Left hindlimb (tissue), 1 donor: ENCODE measurements around the gene SEC14L2.
A peak's percentile ranks its signal among the peaks of the same experiment; 100 is the strongest.

ENCODE experiments used
- DNase-seq: peaks from one replicate; pipeline ENCODE4 v3.0.0-alpha.2; 2018

The SEC14L2 gene

DNA sequence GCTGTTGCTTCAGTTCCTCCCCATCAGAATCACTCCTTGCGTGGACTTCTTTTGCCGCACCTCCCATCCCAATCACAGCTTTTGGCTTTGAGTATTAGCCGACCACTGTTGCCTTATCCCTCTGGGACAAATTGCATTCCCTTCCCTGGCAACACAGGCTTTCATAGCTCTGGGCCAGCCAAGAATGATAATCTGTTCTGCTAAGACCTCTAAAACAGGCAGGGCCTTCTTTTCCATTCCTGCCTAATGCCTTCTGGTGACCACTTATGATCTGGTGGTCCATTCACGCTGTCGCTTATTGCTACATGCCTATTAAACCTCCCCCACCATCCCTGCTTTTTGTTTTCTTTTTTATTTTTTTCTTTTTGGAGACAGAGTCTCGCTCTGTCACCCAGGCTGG, 9.6 kb downstream of the SEC14L2 start:
- no peak for DNase-seq

DNA sequence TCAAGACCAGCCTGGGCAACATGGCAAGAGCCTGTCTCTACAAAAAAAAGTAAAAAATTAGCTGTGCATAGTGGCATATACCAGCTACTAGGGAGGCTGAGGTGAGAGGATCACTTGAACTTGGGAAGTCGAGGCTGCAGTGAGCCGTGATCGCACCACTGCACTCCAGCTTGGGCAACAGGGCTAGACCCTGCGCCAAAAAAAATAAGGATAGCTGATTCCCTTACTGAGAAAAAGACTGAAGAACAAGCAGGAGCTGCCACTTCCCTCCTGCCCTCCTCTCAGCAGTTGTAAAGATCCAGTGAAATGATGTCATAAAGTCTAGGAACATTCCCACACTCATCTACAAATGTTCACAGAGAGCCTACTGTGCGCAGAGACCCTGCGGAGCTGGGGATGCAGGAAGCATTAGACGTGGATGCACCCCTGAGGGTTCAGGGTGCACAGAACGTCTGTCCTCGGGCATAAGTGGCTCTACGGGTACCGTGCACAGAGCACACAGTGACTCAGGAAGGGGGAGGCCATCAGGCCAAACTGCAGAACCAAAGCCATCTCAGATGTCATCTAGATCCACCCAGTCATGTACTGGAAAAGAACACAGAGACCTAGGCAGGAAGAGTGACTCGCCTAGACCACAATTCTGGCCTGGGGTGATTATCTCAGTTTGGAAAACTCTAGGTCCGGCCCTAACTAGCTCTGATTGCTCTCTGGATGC, 11.7 kb downstream of the SEC14L2 start:
- DNase-seq = no peak

DNA sequence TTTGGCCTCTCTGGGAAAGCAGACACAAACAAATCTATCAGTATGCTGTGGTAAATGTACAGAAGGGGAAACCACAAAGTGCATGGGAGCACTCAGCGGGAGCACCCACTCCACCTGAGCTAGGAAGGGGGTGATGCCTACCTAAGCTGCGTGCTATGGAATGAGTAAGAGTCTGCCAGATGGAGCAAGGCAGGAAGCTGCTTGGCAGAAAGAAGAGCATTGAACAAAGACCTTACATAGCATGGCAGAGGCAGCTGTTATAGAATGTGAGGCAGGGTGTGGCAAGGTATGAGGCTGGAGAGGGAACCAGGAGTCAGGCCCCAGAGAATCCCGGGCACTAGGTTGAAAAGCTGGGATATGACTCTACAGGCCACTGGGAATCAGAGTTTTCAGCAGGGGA, 15.0 kb downstream of the SEC14L2 start:
- DNase-seq = no peak

DNA sequence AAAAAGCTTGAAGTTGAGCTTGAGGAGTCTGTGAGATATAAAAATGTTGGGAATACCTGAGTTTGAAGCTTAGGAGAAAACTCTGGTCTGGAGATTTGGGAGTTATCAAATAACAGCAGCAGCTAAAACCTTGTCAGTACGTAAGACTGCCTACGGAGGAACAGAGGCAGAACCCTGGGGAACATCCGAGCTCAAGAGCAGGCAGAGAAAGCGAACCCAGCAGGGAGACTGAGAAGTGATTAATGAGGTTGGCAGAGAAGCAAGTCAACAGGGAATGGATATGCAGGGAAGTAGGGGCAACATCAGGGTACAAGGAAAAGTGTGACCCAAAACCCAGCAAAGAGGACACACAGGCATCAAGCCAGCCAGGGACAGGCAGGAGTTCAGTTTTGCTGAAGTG, 16.2 kb downstream of the SEC14L2 start:
- DNase-seq = no peak

DNA sequence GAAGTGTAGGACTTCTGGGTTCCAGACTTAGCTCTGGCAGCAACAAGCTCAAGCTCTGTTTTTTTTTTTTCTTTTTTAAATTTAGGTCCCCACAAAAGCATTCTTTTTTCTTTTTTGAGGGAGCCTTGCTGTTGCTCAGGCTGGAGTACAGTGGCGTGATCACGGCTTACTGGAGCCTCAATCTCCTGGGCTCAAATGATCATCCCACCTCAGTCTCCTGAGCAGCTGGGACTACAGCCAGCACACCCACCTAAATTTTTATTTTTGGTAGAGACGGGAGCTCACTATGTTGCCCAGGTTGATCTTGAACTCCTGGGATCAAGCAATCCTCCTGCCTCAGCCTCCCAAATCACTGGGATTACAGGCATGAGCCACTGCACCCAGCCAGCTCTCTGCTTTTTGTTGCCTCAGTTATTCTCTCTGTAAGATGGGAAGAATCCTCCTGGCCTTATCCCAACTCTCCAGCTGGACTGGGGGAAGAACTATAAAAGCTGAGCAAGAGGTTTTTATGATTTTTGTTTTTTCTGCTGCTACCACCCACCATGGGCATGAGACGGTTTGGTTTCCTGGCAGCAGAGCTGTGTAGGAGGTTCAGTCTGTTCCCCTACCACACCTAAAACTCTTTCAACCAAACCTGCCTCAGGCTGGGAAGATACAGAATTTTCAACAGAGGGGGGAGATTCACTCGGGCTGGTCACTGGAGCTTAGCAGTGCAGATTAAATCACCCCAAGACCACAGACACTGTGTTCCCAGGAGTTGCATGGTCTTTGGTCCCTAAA, 17.1 kb downstream of the SEC14L2 start:
- no peak for DNase-seq

DNA sequence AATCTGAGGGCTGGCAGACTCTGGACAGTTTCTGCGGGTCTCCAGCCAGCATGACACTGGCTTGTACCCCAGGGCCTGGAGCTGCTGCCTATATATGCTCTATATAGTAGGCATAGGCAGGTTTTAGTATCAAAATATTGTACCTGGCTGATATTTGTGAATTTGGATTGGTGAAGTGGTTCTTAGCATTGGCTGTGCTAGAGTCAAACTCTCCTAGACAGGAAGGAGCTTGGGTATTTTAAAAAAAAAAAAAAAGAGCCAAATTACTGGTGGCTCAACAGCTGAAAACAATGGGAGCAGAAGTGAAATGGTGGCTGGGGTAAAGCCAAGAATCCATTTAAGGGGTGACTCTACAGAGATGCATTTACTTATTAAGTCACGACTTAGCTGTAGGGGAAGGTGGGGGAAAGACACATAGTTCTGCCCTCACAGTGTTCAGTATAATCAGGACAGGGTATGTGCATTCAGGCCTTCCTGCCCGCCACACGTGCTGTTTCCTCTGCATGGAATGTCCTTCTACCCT, 17.8 kb downstream of the SEC14L2 start:
- DNase-seq = no peak

DNA sequence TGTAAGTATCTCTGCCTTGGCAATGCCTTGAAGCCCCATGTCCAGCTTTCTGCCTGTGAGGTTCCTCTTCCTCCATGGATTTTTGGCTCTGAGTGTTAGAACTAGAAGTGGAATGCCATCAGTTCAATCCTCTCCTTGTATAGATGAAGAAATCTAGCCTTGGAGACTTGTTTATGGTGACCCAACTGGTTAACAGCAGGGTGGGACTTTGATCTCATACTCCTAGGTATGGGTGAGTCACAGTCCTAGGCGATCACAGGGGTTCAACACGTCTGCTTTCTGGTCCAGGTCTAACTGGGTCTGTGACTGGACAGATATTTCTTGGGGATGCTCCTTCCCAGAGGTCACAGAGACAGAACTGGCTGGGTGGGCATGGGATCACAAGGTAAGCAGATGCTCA, 19.6 kb downstream of the SEC14L2 start:
- no peak for DNase-seq

DNA sequence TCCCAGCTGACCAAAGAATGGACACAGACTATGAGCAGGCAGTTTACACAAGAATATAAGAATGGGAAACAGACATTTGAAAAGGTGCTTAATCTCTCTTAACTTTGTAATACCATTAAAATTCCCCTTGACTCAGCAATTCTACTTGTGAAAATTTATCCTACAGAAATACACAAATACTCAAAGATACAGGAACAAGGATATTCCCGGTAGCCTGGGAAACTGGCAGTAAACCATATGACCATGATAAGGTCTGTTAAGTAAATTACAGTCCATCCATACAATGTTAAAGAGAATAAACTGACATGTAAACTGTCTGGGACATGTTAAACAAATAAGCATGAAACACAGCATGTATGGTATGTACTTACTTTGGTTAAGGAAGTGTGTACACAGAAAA, 20.0 kb downstream of the SEC14L2 start:
- no peak for DNase-seq

DNA sequence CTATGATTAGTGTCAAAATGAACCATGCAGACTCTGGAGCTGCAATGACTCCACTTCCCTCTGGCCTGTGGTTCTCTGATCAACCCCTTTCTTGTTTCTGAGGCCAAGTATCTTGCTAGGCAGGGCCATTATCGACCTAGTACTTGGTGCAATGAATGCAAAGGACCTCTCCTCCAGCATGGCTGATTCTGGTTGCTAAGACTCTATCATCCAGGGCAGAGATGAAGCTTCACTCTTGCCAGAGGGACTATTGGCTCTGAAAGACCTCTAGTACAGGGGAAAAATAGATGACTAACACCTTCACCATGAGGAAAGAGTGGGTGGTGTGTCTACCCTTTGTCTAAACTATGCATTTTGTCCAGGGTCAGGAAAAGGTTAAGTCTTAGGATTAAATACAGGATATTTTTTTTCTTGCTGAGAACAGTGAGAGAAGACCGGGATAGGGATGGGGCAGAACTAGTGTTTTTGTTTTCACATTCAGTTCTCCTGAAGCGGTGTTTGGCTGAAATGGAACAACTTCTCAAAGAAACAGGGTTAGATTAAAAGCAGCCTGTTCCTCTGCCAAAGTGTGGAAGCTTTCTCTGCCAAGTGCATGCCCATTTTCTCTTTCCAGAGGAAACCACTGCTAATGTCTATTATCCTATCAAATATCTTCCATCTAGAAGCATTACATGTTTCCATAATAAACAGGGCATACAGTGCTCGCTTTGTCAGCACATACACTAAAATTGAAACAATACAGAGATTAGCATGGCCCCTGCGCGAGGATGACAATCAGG, 23.7 kb downstream of the SEC14L2 start:
- no peak for DNase-seq

DNA sequence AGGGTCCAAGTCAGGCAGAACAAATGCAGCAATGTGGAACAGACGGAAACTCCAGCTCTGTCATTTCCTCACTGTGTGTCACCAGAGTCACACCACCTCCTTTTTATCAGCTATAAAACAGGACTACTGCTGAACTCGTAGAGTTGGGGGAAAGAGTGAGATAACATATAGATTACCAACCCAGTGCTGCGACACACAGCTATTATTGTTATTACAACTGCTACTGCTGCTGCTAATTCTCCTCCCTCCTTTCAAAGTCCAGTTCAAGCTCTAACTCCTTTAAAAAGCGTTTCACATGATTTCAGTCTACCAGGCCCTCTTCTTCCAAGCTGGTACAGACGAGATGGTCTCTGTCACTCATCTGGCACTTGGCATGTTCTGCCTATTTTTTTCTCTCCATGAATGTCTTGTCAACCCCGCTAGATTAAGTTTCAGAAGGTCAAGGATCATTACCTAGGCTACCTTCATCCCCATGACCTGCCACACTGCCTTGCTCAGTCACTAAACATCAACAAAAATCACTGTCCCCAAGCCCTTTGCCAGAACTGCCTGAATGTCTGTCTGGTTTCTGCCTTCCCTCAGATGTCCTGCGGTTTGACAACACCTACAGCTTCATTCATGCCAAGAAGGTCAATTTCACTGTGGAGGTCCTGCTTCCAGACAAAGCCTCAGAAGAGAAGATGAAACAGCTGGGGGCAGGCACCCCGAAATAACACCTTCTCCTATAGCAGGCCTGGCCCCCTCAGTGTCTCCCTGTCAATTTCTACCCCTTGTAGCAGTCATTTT, 25.1 kb downstream of the SEC14L2 start:
- DNase-seq = no peak

DNA sequence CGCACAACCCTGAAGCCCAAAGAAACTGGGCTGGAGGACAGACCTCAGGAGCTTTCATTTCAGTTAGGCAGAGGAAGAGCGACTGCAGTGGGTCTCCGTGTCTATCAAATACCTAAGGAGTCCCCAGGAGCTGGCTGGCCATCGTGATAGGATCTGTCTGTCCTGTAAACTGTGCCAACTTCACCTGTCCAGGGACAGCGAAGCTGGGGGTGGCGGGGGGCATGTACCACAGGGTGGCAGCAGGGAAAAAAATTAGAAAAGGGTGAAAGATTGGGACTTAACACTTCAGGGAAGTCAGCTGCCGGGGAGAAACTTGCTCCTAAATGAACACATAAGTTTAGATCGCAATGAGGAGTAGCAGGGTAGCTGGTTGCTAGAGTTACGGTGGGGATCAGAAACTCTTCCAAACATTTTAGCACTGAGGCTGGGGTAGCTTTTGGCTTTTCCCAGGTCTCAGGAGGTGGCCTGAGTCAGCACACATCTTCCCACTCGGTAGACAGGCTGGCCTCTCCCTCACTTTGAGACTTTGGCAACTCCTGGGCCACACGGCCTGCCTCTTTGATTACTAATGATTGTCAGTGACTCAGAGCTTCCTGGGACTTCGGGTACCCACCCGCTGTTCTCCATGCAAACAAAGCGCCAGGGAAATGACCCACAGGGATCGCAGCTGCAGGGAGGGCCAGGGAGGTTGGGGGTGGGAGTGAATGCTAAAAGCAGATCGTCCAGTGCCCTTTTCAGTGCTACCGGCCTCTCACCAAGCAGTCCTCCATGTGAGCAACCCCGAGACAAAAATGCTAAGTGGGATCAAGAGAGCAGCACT, 25.9 kb downstream of the SEC14L2 start:
- peak; percentile 64 for DNase-seq

DNA sequence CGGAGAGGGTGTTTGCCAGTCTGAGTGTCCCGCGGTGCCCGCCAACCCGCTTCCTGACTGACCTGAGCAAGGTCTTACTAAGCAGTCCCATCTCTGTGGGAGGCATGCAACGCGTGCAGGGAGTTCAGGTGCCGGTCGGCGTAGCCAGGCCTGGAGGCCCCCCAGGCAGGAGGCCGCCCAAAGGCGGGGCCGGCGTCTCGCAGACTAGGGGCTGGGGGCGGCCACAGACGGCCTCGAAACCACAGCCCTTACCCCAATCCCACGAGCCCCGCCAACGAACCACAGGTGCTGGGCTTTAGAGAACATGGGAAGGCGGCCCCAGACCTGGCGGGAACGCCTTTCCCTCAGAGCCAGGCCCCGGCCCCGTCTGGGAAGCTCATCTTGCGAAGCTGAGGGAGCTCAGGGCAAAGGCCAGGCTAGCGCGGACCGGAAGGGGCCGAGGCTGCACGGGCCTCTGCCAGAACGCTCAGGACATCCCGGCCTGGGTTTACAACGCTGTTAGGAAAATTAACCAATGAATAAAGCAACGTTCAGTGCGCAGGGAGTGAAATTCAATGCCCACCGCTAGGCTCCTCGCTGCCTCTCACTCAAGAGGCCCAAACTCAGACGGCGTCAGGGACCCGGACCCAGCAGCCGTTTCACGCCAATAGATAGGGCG, 26.6 kb downstream of the SEC14L2 start:
- DNase-seq = no peak

DNA sequence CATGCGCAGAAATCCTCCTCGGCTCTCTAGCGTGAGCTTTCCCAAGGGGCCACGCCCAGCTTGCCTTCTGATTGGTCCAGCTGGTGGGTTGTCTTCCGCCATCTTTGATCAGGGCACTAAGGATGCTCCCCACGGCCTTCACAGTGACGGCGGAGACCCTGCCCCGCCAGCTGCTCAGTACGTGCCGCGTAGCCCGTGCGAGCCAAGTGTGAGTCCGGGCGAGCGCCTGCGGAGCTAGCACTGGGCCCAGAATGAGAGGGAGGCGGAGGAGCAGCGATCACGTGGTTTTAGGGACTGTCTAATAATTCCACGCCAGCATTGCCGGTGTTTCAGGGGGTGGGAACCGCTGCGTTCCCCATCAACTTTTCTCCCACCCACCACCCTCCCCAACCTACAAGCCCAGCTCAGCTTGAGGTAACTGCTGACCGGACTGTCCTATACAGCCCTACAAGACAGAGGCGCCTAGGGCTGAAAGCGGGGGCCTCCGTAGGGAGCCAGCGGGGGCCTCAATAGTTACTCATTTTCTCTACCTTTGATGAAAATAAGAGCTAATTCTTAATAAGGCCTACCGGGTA, 27.2 kb downstream of the SEC14L2 start:
- DNase-seq = peak; percentile 100

DNA sequence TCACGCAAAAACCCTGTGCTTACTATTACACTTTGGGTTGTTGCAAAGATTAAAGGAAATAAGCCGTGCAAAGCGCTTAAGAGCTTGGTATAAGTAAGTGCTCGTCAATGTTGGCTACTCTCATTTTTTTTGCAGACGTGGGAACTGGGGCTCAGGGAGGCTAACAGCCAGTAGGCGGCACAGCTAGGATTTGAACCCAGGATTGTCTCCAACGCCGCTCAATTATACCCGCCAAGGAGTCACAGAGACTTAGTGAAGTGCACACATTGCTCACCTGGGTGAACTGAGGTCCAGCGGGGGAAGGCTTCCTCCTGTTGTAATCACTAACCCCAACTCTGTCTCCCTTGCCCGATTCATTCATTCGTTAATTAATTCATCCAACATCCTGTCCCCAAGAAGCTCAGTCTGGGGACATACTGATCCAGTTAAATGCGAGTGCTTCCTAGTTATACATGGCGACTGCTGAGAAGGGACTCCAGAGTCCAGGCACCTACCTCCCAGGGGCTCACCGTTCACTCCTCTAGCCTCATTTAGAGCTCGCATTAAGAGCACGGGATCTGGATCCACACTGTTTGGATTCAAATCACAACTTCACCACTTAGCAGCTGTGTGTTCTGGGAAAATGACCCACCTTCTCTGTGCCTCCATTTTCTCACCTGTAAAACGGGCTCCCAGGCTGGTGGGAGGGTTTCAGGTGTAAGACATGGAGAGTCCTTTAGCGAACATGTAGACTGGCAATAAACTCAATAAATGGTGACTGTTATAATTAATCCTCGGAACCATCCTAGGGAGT, 27.9 kb downstream of the SEC14L2 start:
- DNase-seq = no peak

DNA sequence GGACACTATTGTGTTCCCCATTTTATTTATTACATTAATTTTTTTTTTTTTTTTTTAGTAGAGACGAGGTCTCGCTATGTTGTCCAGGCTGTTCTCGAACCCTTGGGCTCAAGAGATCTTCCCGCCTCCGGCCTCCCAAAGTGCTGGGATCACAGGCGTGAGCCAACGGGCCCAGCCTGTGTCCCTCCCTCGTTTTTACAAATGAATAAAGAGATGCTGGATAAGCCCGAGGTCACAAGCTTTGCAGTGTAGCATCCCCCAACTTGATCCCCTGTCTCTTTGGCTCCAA, 28.5 kb downstream of the SEC14L2 start:
- no peak for DNase-seq

DNA sequence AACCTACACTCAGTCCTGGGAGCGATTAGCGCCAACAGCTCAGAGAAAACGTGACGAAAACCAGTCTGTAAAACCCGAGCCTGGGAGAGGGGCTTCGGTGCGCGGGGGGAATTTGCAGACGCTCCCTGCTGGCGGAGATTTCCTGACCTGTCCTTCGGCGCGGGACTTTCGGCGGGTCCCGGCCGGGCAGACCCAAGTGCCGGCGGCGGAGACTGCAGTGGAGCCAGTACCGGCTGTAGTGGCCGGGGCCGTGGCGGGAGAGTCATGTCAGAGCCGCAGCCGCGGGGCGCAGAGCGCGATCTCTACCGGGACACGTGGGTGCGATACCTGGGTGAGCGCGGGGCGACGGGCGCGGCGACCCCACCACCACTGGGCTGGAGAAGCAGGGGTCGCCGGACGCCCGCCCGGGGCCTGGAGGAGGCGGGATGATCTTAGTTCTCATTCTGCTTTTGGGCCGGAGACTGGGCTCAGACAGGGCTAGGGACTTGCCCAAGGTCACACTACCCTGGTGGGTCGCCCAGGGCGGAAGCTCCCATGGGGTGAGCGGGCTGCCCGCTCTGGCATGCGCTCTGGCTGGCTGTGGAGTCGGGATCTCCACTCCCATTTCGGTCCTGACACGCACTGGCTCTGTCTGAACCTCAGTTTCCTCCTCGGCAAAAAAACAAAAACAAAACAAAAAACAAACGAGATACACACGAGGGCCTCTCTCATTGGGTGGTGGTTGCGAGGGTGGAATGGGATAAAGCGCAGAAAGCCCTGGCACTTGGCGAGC, 29.0 kb downstream of the SEC14L2 start, which contains the start of gene MTFP1:
TSS of gene MTFP1 (plus strand) at position 153 of the 772 bp plus-strand sequence. CDS start at position 265, 112 bp downstream.
- DNase-seq = peak; percentile 80

DNA sequence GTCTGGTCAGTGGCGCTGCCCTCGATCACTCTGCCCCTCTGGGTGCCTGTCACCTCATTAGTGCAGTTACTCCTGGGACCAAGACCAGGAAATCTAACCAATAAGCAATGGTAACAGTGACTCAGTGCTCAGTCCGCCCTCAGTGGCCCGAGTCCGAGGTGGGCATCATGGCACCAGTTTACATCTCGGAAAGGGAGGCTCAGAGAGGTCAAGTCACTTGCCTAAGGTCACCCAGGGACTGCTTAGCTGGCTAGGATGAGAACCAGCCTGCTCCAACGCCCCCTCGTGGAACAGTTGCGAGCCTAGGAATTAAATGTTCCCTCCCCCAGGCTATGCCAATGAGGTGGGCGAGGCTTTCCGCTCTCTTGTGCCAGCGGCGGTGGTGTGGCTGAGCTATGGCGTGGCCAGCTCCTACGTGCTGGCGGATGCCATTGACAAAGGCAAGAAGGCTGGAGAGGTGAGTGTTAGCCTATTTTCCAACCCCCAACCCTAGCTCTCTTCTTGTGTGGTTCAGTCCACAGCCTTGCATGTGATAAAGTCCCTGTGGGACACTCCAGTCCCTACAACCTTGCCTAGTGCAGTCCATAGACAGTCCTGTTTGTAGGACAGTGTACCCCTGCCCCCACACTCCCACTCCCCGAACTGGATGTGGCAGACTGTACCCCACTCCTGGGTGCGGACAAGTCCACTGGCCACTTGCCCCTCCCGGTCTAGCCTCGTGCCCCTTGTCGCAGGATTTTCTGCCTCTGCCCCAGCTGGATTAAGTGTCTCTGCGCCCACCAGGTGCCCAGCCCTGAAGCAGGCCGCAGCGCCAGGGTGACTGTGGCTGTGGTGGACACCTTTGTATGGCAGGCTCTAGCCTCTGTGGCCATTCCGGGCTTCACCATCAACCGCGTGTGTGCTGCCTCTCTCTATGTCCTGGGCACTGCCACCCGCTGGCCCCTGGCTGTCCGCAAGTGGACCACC, 29.9 kb downstream of the SEC14L2 start:
- peak; percentile 86 for DNase-seq

DNA sequence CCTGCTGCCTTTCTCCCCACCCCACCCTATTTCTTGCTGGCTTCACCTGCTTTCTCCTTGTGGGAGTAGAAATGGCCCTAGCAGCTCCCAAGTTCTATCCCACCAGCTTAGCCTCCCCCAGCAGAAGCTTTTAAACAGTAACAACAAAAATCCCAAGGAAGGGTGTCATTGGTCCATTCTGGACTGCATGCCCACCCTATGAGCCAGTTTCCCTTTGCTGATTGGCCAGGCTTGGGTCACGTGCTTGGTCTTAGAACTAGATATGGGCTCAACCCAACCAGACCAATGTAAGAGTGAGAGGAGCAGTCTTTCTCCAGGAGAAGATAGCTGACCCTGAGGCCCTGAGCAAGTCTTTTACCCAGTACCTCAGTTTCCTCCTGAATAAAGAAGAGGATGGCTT, 31.1 kb downstream of the SEC14L2 start:
- no peak for DNase-seq
